ENCODE measurements around the gene ACADVL. TPM values are rescaled to one million over a fixed set of nuclear protein-coding genes. Genes with fewer than 3 reads are reported as not detected.
A peak's percentile ranks its signal among the peaks of the same experiment; 100 is the strongest.

The ACADVL gene
- total RNA-seq, 1 experiment from 2014 or later: 283 TPM

GRCh38 chr17:7222972-7223292 is 3.2 kb downstream of the ACADVL start:
- Histone ChIP-seq H3K79me2 (ENCODE audit: insufficient read depth, low read length) (no peaks in the 10 kb centered on the region), H3T11ph (ENCODE audit: low read length) (no peak overlapping the region), H3K4ac (ENCODE audit: low read depth, low read length) (no peak overlapping the region), H3K4me1 (ENCODE audit: insufficient read depth, low read length) (no peaks in the 10 kb centered on the region), H4K20me1 (ENCODE audit: control insufficient read depth, insufficient read depth, insufficient read length) (no peaks in the 10 kb centered on the region), H3K9ac (ENCODE audit: extremely low read depth, insufficient read length, low read length) (no peak overlapping the region), H2BK20ac (ENCODE audit: low read depth, low read length, poor library complexity, severe bottlenecking) (no peak overlapping the region), H3K27ac (ENCODE audit: insufficient read length, low read depth, low read length) (no peak overlapping the region), H4K91ac (ENCODE audit: insufficient read length, low read depth, low read length) (no peak overlapping the region), H3K18ac (ENCODE audit: insufficient read length, low read depth, low read length) (no peak overlapping the region), H3K14ac (ENCODE audit: insufficient read depth, low read length) (no peak overlapping the region), H4K8ac (replicated peaks; ENCODE audit: insufficient read length, low read depth, low read length) (no peak overlapping the region), H3K27me3 (ENCODE audit: insufficient read depth, low read length) (no peaks in the 10 kb centered on the region), H3K56ac (ENCODE audit: insufficient read length, low read depth, low read length) (no peak overlapping the region), H2AK5ac (ENCODE audit: insufficient read length, low read length) (no peak overlapping the region), H3K9me3 (ENCODE audit: control insufficient read depth, low read depth, low read length) (no peaks in the 10 kb centered on the region), H3K79me1 (ENCODE audit: insufficient read depth, low read depth, low read length, poor library complexity, severe bottlenecking) (no peaks in the 10 kb centered on the region), H2BK120ac (ENCODE audit: low read depth, low read length, poor library complexity, severe bottlenecking) (no peak overlapping the region), H2BK15ac (ENCODE audit: low read depth, low read length) (no peak overlapping the region), H3K4me2 (ENCODE audit: insufficient read depth, insufficient read length, low read length) (no peak overlapping the region), H4K5ac (ENCODE audit: insufficient read length, low read depth, low read length) (no peak overlapping the region), H3K23me2 (ENCODE audit: insufficient read length, low read depth, low read length, poor library complexity, severe bottlenecking) (peaks cover 5% of the 10 kb centered on the region), H3K23ac (ENCODE audit: insufficient read length, low read depth, low read length) (no peak overlapping the region), H2BK5ac (ENCODE audit: insufficient read length, low read length) (no peak overlapping the region), H2AFZ (ENCODE audit: low read length) (no peak overlapping the region), H2BK12ac (ENCODE audit: insufficient read length, low read depth, low read length) (no peak overlapping the region)
- H3K4me3 Mint-ChIP-seq: no peak overlapping the region
- no CpG with 5 or more reads among the region's 7 CpGs for WGBS (ENCODE audit: extremely low coverage, insufficient read length, low lambda C conversion rate)
- peaks cover 1% of the 10 kb centered on the region; the same call in 1 of the 2 replicates for H3K27me3 Mint-ChIP-seq (ENCODE audit: low read depth)
- no peak for TF ChIP-seq CTCF (conservative IDR thresholded peaks at IDR 0.05)
- peaks cover 21 to 67% (median 57%) of the 10 kb centered on the region in 3 experiments; a peak in 6 of 7 replicates for H3K36me3 Mint-ChIP-seq (ENCODE audit: insufficient read depth in 1 of 3, low read depth in 3 of 3)
- peak; percentile 30 for DNase-seq
- H3K9me3 Mint-ChIP-seq: no peaks in the 10 kb centered on the region; a peak in 1 of 5 replicates
- no peak overlapping the region for H3K27ac Mint-ChIP-seq
- H3K4me1 Mint-ChIP-seq: peaks cover 29 to 30% of the 10 kb centered on the region in 2 experiments
